ENCODE measurements around the gene PNP.

Gene PNP

DNA sequence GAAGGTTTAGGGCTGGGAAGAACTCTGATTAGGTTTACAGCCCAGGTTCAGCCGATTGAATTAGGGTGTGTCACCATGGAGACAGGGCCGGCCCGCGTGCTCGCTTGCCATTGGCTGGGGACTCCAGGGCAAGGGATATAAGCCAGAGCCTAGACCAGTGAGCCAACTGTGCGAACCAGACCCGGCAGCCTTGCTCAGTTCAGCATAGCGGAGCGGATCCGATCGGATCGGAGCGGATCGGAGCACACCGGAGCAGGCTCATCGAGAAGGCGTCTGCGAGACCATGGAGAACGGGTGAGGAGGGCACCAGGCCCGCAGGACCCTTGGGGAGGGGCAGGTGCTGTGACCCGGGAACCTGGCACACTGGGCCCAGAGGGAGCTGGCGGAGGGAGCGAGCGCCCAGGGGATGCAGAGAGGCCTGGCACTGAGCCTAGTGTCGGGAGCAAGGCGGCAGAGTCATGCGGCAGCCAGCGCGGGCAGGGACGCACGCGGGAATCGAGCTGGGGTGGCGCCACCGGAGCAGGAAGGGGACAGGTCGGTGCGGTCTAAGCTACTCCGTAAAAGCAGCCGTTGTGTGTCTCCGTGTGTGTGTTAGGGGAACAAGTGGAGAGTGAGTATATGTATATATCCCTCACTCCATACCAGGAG, at the start of gene PNP:
TSS of gene PNP (plus strand) at position 165 of the 648 bp plus-strand sequence. CDS start at position 284, 119 bp downstream.
- peaks cover 12% of the 10 kb centered on the region for H3K36me3 ChIP-seq (ENCODE audit: control insufficient read depth, insufficient read depth, low read length)
- peaks cover 8% of the 10 kb centered on the region for H3K4me1 ChIP-seq (ENCODE audit: control insufficient read depth, insufficient read depth, low read length)
- no peaks in the 10 kb centered on the region for H3K9me3 ChIP-seq (ENCODE audit: control insufficient read depth, insufficient read depth, low read length)
- H3K27me3 ChIP-seq (ENCODE audit: control insufficient read depth, insufficient read depth, low read length), result no peaks in the 10 kb centered on the region
- peak within 1 kb of the TSS; percentile 99 for H3K4me3 ChIP-seq (ENCODE audit: low read depth, low read length)
- peak within 1 kb of the TSS; percentile 91 for H3K9ac ChIP-seq (ENCODE audit: low read depth, low read length)

DNA sequence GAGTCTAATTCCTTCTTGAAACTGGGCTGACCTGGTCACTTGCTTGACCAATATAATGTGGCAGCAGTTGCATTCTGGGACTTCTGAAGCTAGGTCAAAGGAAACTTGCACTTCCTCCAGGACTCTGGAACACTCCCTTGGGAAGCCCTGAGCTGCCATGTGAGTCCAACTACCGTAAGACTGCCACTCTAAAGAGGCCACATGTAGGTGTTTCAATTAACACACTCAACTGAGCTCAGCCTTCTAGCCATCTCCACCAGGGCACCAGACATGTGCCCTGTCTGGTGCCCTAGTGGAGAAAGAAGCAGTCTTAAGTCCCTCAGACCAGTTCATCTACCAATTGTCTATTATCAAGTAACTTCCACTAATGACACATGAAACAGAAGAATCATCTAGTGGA, 49.8 kb upstream of the PNP start:
- H3K27me3 ChIP-seq (ENCODE audit: control insufficient read depth, insufficient read depth, low read length), result no peaks in the 10 kb centered on the region
- H3K4me3 ChIP-seq (ENCODE audit: low read depth, low read length), result no peak overlapping the region
- H3K36me3 ChIP-seq (ENCODE audit: control insufficient read depth, insufficient read depth, low read length), result no peaks in the 10 kb centered on the region
- no peaks in the 10 kb centered on the region for H3K9me3 ChIP-seq (ENCODE audit: control insufficient read depth, insufficient read depth, low read length)
- H3K9ac ChIP-seq (ENCODE audit: low read depth, low read length), result no peak overlapping the region
- H3K4me1 ChIP-seq (ENCODE audit: control insufficient read depth, insufficient read depth, low read length), result peaks cover 10% of the 10 kb centered on the region

DNA sequence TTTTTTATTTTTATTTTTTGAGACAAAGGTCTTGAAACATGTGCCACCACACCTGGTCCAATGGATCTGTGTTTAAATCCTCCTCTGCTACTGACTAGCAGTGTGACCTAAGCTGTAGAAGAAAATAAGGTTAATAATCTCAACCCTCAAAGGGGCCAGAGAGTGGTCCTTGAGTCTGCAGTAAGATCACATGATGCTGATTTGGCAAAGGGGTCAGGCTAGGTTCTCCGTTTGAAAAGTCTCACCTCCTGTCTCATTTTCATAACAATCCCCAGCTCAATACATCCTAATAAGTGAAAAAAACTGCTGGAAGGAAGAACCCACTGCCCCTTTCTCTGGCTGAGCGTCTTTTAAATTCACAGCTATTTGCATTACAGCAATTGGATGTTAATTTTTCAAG, 47.9 kb upstream of the PNP start:
- no peak overlapping the region for H3K4me3 ChIP-seq (ENCODE audit: low read depth, low read length)

DNA sequence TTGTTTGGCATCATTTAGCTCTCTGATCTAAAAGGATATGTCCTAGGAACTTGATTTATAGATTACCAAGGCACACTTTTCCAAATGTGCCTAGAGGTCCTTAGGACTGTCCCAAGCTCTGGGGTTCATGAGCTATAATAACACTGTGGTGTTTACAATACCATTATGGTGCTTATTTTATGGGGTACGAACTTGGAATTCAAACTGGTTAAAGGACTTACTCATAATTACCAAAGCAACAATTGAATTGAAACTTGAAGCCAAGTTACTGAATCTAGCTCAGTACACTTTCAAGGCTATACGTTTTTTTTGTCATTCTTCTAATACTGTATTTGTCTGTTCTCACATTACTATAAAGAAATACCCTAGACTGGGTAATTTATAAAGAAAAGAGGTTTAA, 46.3 kb upstream of the PNP start:
- Histone ChIP-seq H3K27me3 (ENCODE audit: control insufficient read depth, insufficient read depth, low read length) (no peaks in the 10 kb centered on the region), H3K9ac (ENCODE audit: low read depth, low read length) (no peak overlapping the region), H3K36me3 (ENCODE audit: control insufficient read depth, insufficient read depth, low read length) (no peaks in the 10 kb centered on the region), H3K4me1 (ENCODE audit: control insufficient read depth, insufficient read depth, low read length) (peaks cover 6% of the 10 kb centered on the region), H3K9me3 (ENCODE audit: control insufficient read depth, insufficient read depth, low read length) (no peaks in the 10 kb centered on the region), H3K4me3 (ENCODE audit: low read depth, low read length) (no peak overlapping the region)

More for the DNA sequence above, 47.9 kb upstream of the PNP start:
- Histone ChIP-seq H3K9me3 (ENCODE audit: control insufficient read depth, insufficient read depth, low read length) (no peaks in the 10 kb centered on the region), H3K27me3 (ENCODE audit: control insufficient read depth, insufficient read depth, low read length) (no peaks in the 10 kb centered on the region), H3K36me3 (ENCODE audit: control insufficient read depth, insufficient read depth, low read length) (no peaks in the 10 kb centered on the region), H3K9ac (ENCODE audit: low read depth, low read length) (no peak overlapping the region), H3K4me1 (ENCODE audit: control insufficient read depth, insufficient read depth, low read length) (peaks cover 6% of the 10 kb centered on the region)

DNA sequence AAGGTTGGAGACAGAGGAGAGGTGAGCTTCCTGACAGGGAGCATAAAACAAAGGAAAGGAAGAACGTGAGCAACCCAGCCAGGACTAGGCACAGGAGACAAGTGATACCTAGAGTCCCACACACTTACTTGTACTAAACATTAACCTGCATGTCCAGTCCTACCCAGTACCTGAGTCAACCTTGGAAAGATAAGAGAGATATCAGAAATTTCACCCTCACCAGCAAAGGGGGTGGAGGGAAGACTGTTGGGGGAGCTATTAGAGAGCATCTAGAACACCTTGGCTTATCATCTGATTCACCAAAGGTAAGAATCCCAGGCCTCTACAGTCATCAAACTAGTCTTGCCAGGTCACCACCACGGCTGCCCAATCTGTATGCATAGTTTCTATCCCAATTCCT, 44.4 kb upstream of the PNP start:
- H3K4me3 ChIP-seq (ENCODE audit: low read depth, low read length), result no peak overlapping the region
- no peaks in the 10 kb centered on the region for H3K27me3 ChIP-seq (ENCODE audit: control insufficient read depth, insufficient read depth, low read length)
- H3K4me1 ChIP-seq (ENCODE audit: control insufficient read depth, insufficient read depth, low read length), result peaks cover 6% of the 10 kb centered on the region

DNA sequence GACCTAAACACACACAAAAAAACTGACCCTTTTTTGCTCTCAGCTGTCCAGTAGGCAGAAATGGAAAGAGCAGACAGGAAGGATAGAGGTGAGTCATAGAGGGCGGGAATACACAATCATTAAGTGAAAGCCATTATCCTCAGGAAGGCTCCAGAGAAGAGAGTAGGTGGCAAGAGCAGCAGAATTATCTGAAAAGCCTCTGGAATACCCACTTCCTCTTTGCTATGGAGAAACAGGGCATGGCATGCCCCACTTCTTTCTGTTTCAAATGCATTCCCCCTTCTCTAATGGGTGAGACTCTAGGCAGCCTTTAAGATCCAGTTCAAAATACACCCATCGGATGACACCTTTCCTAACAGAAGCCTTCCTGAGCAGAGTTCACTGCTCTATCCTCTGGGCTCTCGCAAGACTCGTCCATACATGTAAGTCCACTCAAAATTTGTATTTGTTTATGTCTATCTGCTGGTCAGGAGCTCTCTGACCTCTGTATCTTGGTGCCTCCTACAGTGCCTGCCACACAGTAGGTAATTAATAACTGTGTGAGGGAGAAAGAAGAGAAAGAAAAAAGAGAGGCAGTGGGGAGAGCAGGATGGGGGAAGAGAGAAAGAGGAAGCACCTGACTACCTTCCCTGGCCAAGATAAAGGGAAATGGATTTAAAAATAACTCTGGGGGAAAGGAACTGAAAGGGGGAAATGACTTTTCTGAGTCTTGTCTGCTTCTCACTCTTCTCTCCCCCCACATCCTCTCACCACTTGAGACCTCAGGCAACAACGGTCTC, 41.8 kb upstream of the PNP start:
- no peaks in the 10 kb centered on the region for H3K9me3 ChIP-seq (ENCODE audit: control insufficient read depth, insufficient read depth, low read length)
- no peak overlapping the region for H3K4me3 ChIP-seq (ENCODE audit: low read depth, low read length)
- no peaks in the 10 kb centered on the region for H3K27me3 ChIP-seq (ENCODE audit: control insufficient read depth, insufficient read depth, low read length)
- H3K4me1 ChIP-seq (ENCODE audit: control insufficient read depth, insufficient read depth, low read length), result no peaks in the 10 kb centered on the region
- H3K9ac ChIP-seq (ENCODE audit: low read depth, low read length), result no peak overlapping the region
- H3K36me3 ChIP-seq (ENCODE audit: control insufficient read depth, insufficient read depth, low read length), result no peaks in the 10 kb centered on the region

More for the DNA sequence above, 44.4 kb upstream of the PNP start:
- Histone ChIP-seq H3K9ac (ENCODE audit: low read depth, low read length) (no peak overlapping the region), H3K36me3 (ENCODE audit: control insufficient read depth, insufficient read depth, low read length) (no peaks in the 10 kb centered on the region), H3K9me3 (ENCODE audit: control insufficient read depth, insufficient read depth, low read length) (no peaks in the 10 kb centered on the region)

DNA sequence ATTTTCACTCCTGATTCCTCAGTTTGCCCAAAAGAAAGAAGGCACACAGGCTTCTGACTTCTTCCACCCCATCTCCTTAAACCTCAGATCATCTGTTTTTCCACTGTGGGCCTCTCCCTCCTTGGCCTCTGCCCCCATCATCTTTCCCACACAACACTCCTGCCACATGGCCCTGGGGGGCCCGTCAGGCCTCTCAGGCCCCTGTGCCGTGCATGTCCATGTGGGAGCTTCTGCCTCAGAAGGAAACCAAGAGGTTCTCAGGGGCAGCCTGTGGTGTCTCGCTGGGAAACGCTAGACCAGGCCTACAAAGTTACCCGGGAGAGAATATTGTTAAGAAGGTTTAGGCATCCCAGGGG, 41.2 kb upstream of the PNP start:
- no peaks in the 10 kb centered on the region for H3K4me1 ChIP-seq (ENCODE audit: control insufficient read depth, insufficient read depth, low read length)
- no peak overlapping the region for H3K9ac ChIP-seq (ENCODE audit: low read depth, low read length)
- no peaks in the 10 kb centered on the region for H3K36me3 ChIP-seq (ENCODE audit: control insufficient read depth, insufficient read depth, low read length)
- no peak overlapping the region for H3K4me3 ChIP-seq (ENCODE audit: low read depth, low read length)
- no peaks in the 10 kb centered on the region for H3K27me3 ChIP-seq (ENCODE audit: control insufficient read depth, insufficient read depth, low read length)
- no peaks in the 10 kb centered on the region for H3K9me3 ChIP-seq (ENCODE audit: control insufficient read depth, insufficient read depth, low read length)

DNA sequence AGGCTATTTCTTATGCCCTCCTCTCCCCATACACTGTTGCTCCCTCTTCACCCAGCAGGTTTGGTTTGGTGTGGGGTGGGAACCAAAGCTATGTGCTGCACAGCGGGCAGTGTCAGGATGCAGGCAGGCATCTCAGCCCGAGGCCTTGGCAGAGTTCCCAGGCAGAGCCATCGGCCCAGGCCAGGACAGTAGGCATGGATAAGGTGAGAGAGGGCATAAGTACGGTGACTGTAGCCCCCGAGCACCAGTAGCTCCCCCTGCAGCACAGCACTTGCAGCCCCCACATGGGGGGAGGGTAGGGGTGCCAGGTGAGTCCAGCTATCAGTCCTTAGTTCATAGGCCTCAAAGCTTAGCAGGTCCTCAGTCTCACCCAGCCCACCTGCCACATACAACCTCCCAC, 40.4 kb upstream of the PNP start:
- H3K27me3 ChIP-seq (ENCODE audit: control insufficient read depth, insufficient read depth, low read length), result no peaks in the 10 kb centered on the region
- no peak overlapping the region for H3K4me3 ChIP-seq (ENCODE audit: low read depth, low read length)
- H3K9me3 ChIP-seq (ENCODE audit: control insufficient read depth, insufficient read depth, low read length), result no peaks in the 10 kb centered on the region
- H3K4me1 ChIP-seq (ENCODE audit: control insufficient read depth, insufficient read depth, low read length), result no peaks in the 10 kb centered on the region
- no peak overlapping the region for H3K9ac ChIP-seq (ENCODE audit: low read depth, low read length)
- H3K36me3 ChIP-seq (ENCODE audit: control insufficient read depth, insufficient read depth, low read length), result no peaks in the 10 kb centered on the region

DNA sequence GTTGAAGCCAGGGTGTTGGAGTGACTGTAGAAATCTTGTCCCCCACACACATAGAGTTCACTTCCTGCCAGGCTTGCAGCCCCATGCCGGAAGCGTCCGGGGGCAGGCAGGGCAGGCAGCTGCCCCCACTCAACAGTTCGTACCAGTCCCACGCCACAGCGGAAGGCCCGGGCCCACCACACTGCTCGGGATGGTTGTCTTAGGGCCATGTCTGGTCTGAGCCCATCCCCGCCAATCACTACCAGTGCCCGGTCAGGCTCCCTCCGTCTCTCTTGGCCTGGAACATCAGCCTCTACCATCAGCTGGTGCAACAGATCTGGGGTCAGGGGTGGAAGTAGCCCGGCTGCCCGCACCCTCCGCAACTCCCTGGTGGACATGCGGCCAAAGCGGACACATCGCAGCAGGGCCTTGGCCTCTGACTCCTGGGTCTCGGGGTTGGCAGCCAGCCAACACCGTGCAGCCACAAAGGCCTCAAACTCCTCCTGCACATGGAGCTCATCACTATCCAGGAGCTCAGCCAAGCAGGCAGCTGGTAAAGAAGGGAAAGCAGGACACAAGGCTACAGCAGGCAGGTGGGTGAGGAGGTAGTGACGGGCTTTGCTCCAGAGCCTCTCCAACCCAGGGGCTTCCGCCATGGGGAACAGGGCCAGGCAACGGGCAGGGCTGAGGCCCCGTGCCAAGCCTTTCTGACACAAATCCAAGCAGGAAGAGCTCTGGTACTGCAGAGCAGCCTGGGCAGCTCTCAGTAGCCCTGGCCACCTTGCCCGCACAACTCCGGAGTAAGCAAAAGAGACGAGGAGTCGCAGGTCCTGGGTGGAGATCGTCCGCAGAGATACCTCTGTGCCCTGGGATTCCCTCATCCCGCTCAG, 39.2 kb upstream of the PNP start:
- Histone ChIP-seq H3K36me3 (ENCODE audit: control insufficient read depth, insufficient read depth, low read length) (no peaks in the 10 kb centered on the region), H3K9me3 (ENCODE audit: control insufficient read depth, insufficient read depth, low read length) (no peaks in the 10 kb centered on the region), H3K4me3 (ENCODE audit: low read depth, low read length) (no peak overlapping the region), H3K9ac (ENCODE audit: low read depth, low read length) (no peak overlapping the region), H3K27me3 (ENCODE audit: control insufficient read depth, insufficient read depth, low read length) (peaks cover 4% of the 10 kb centered on the region), H3K4me1 (ENCODE audit: control insufficient read depth, insufficient read depth, low read length) (peaks cover 3% of the 10 kb centered on the region)

DNA sequence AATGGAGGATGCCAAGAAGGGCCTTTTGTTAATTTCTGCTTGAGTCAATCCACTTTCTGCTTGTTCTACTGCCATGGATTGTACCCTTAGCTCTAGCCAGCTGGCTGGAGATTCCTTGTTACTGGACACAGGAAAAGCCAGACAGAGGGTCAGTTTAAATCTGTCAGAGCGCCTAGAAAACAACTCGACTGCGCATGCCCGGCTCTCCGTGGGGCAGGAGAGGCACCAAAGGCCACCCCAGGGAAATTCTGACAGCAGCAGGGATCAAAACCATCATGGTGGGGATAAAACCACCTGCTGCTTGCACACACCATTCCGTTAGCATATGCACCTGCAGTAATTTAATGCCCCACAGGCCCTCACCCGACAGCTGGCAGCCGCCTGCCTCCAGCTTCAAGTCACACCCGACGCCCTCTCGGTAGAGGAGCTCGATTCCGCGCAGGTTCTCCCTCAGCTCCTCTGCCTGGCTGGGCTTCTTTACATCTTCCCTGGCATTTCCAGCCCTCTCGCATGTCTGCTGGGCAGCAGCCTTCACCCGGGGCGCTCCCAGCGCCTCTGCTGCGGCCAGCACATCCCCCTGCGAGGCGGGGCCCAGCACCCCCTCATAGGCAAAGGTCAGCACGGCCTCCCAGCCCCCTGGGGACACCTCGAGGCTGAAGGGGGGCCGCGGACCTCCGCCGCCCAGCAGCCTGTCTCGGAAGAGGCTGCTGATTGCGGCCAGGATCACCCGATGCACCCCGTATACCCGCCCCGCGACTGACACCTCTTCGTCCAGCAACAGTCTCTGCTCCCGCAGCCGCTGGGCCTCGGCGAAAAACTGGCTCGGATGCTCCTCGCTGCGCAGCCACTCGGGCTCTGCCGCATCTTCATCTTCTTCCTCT, 34.3 kb upstream of the PNP start:
- H3K4me3 ChIP-seq (ENCODE audit: low read depth, low read length), result peak overlapping the region; percentile 37
- peaks cover 7% of the 10 kb centered on the region for H3K4me1 ChIP-seq (ENCODE audit: control insufficient read depth, insufficient read depth, low read length)

More for the DNA sequence above, 34.3 kb upstream of the PNP start:
- no peaks in the 10 kb centered on the region for H3K36me3 ChIP-seq (ENCODE audit: control insufficient read depth, insufficient read depth, low read length)
- H3K9me3 ChIP-seq (ENCODE audit: control insufficient read depth, insufficient read depth, low read length), result no peaks in the 10 kb centered on the region
- peaks cover 10% of the 10 kb centered on the region for H3K27me3 ChIP-seq (ENCODE audit: control insufficient read depth, insufficient read depth, low read length)
- H3K9ac ChIP-seq (ENCODE audit: low read depth, low read length), result no peak overlapping the region

Measured in iPS-15b (cell line).